ENCODE data around the gene ITGB5. TPM values are rescaled to one million over a fixed set of nuclear protein-coding genes. Genes with fewer than 3 reads are reported as not detected.

Gene ITGB5
- total RNA-seq, 2 donors from 2014 or later, result 73.5 to 88.7 TPM

DNA sequence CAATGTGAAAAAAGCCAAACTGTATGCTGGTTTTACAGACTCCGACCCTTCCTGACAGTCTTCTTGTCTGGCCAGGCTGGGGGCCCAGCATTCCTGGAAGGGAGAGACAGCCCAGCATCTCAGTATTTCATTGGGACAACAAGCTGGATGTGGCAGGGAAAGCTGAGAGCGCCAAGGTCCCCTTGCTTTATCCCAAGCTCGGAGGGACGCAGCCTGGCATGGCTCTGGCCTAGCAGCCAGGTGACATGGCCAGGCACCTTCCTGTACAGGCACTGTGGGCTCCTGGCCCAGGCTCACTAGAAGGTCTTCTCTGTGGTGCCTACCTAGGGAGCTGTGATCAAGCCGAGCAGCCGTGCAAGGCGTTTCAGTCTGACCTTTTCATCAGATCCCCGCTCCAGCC is 124.0 kb downstream of the ITGB5 start:
- DNase-seq, result no peak
- ATAC-seq, result no peak
- intact Hi-C loops (cut with DNase I), result loop anchor here (5.0 kb wide), 1 partner anchor 139 kb away; no protein-coding TSS in a partner anchor
- Histone ChIP-seq H3K27ac (no peak overlapping the region), H3K9me3 (no peaks in the 10 kb centered on the region), H3K4me1 (peaks cover 18% of the 10 kb centered on the region), H3K27me3 (no peaks in the 10 kb centered on the region), H3K36me3 (replicated peaks in 1 of 2; ENCODE audit: insufficient read depth in 1 of 2, low read depth in 2 of 2) (no peaks in the 10 kb centered on the region), H3K4me3 (no peak overlapping the region)
- 95 to 96% methylated on average over 5 to 8 of the region's 8 CpGs for WGBS, 2 donors
- TF ChIP-seq, protein P1, sequence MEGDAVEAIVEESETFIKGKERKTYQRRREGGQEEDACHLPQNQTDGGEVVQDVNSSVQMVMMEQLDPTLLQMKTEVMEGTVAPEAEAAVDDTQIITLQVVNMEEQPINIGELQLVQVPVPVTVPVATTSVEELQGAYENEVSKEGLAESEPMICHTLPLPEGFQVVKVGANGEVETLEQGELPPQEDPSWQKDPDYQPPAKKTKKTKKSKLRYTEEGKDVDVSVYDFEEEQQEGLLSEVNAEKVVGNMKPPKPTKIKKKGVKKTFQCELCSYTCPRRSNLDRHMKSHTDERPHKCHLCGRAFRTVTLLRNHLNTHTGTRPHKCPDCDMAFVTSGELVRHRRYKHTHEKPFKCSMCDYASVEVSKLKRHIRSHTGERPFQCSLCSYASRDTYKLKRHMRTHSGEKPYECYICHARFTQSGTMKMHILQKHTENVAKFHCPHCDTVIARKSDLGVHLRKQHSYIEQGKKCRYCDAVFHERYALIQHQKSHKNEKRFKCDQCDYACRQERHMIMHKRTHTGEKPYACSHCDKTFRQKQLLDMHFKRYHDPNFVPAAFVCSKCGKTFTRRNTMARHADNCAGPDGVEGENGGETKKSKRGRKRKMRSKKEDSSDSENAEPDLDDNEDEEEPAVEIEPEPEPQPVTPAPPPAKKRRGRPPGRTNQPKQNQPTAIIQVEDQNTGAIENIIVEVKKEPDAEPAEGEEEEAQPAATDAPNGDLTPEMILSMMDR (IDR thresholded peaks at IDR 0.05), result no peak
- TF ChIP-seq POLR2A (IDR thresholded peaks at IDR 0.05), result no peak

DNA sequence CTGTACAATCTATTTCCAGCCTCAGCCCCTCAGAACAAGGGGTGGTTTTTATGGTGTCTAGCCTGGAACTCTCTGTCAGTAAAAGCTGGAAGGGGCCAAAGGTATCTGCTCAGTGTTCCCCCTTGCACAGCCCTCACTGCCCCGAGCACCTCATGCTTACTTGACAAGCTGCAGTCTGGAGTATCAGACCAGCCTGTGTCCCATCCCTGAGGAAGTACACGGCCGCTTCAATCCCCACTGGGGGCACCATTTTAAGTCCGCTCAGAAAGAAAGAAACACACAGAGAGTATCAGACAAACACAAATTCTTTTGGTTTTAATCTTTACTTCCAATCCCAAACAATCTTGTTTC is 124.5 kb downstream of the ITGB5 start:
- DNase-seq, result no peak
- 90% methylated on average over 4 of the region's 4 CpGs for WGBS, 2 donors
- no peak for TF ChIP-seq POLR2A (IDR thresholded peaks at IDR 0.05)
- TF ChIP-seq, protein P1 (IDR thresholded peaks at IDR 0.05), result no peak
- Histone ChIP-seq H3K4me3 (no peak overlapping the region), H3K27me3 (no peaks in the 10 kb centered on the region), H3K4me1 (peaks cover 18% of the 10 kb centered on the region), H3K27ac (no peak overlapping the region), H3K9me3 (no peaks in the 10 kb centered on the region), H3K36me3 (replicated peaks in 1 of 2; ENCODE audit: insufficient read depth in 1 of 2, low read depth in 2 of 2) (no peaks in the 10 kb centered on the region)
- intact Hi-C loops (cut with DNase I), result loop anchor here (5.0 kb wide), 1 partner anchor 140 kb away; no protein-coding TSS in a partner anchor
- ATAC-seq, result no peak

GRCh38 chr3:124761935-124762660 is 125.1 kb downstream of the ITGB5 start:
- 70 to 71% methylated on average over 6 of the region's 6 CpGs for WGBS, 2 donors
- no peaks in the 10 kb centered on the region for H3K9me3 ChIP-seq
- TF ChIP-seq POLR2A (IDR thresholded peaks at IDR 0.05), result no peak
- TF ChIP-seq, protein P1 (IDR thresholded peaks at IDR 0.05), result no peak
- DNase-seq (no peak), ATAC-seq (no peak)
- intact Hi-C loops (cut with DNase I), result loop anchor here (5.0 kb wide), 1 partner anchor 140 kb away; no protein-coding TSS in a partner anchor
- no peak overlapping the region for H3K4me3 ChIP-seq
- no peaks in the 10 kb centered on the region for H3K36me3 ChIP-seq (replicated peaks in 1 of 2; ENCODE audit: insufficient read depth in 1 of 2, low read depth in 2 of 2)
- peaks cover 18% of the 10 kb centered on the region for H3K4me1 ChIP-seq
- H3K27ac ChIP-seq, result peak overlapping the region in 1 of 4 donors; percentile 53
- no peaks in the 10 kb centered on the region for H3K27me3 ChIP-seq

- 5 to 8% methylated on average over 14 to 15 of the region's 15 CpGs for WGBS, 2 donors
- Histone ChIP-seq H3K4me1 (peaks cover 18% of the 10 kb centered on the region), H3K27me3 (no peaks in the 10 kb centered on the region), H3K27ac (peak overlapping the region in 2 of 4 donors; percentile 35 to 53), H3K4me3 (no peak overlapping the region), H3K9me3 (no peaks in the 10 kb centered on the region), H3K36me3 (replicated peaks in 1 of 2; ENCODE audit: insufficient read depth in 1 of 2, low read depth in 2 of 2) (no peaks in the 10 kb centered on the region)
- ATAC-seq (peak; percentile 88), DNase-seq (peak; percentile 85 to 90 (median 87))
- TF ChIP-seq POLR2A (IDR thresholded peaks at IDR 0.05), result no peak
- TF ChIP-seq, protein P1 (IDR thresholded peaks at IDR 0.05), result peak; percentile 85 to 97 (median 93)
- intact Hi-C loops (cut with DNase I), result loop anchor here (5.0 kb wide), 1 partner anchor 141 kb away; no protein-coding TSS in a partner anchor
Observed at GRCh38 chr3:124761250-124761796, 125.8 kb downstream of the ITGB5 start.
